Skeletal muscle satellite cell (primary cell): ENCODE measurements around the gene MAGI1.

Experiments
- H3K27me3 ChIP-seq: 2 replicates; pipeline ENCODE4 v1.7.0; 2013; ENCODE audit warnings: low read length; ENCODE audit not compliant: control insufficient read depth, insufficient read depth
- H3K36me3 ChIP-seq: 2 replicates; pipeline ENCODE4 v1.7.0; 2013; ENCODE audit warnings: mild to moderate bottlenecking, control low read depth, low read length; ENCODE audit not compliant: insufficient read depth
- H3K4me1 ChIP-seq: 2 replicates; pipeline ENCODE4 v1.7.0; 2013; ENCODE audit warnings: low read length; ENCODE audit not compliant: control insufficient read depth, insufficient read depth
- H3K4me2 ChIP-seq: 2 replicates; pipeline ENCODE4 v1.7.0; 2013; ENCODE audit warnings: mild to moderate bottlenecking, low read length
- H3K4me3 ChIP-seq: 2 replicates; pipeline ENCODE4 v1.7.0; 2013; ENCODE audit warnings: low read length
- H3K9ac ChIP-seq: 2 replicates; pipeline ENCODE4 v1.7.0; 2013; ENCODE audit warnings: mild to moderate bottlenecking, low read depth, low read length, moderate library complexity
- H3K9me3 ChIP-seq: replicated peaks from 2 replicates; pipeline ENCODE4 v1.7.0; 2013; ENCODE audit warnings: mild to moderate bottlenecking, control low read depth, low read length

Gene MAGI1

DNA sequence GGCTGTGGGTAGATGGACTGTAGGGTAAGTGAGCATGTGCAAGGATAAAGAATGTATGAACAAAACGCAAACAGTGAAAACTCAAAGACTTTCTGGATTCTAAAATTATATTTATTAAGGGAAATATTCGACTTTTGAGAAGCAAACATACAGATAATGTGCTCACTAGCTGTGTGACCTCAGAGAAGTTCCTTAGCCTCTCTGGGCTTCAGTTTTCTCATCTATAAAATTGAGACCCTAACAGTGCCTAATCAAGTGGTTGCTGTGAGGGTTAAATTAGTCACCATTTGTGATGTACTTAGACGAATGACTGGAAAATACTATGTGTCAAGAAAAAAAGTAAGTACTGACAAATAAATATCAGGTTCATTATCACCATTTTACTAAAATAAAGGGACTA, 261.7 kb downstream of the MAGI1 start:
- Histone ChIP-seq H3K4me1 (peaks cover 5% of the 10 kb centered on the region), H3K9me3 (no peaks in the 10 kb centered on the region), H3K4me2 (no peak overlapping the region), H3K9ac (no peak overlapping the region), H3K27me3 (no peaks in the 10 kb centered on the region), H3K36me3 (no peaks in the 10 kb centered on the region), H3K4me3 (no peak overlapping the region)

DNA sequence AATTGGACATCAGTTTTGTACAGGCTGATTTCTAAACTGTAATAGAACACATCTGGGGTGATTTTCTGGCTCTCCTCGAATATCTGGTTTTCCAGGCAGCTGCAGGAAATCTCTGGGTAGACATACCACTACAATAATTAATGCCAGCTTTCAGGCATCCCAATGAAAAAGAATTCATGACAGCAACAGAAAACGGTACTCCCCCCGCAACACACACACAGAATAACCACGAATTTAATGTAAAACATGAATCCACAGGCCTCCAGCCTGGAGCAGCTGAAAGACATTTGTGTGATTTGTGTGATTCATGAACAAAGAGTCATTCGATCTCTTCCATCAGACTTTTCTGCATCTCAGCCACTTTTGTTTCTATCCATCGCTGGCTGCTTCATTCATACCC, 262.2 kb downstream of the MAGI1 start:
- Histone ChIP-seq H3K4me1 (peaks cover 5% of the 10 kb centered on the region), H3K36me3 (no peaks in the 10 kb centered on the region), H3K9ac (no peak overlapping the region), H3K4me3 (no peak overlapping the region), H3K9me3 (no peaks in the 10 kb centered on the region), H3K27me3 (no peaks in the 10 kb centered on the region), H3K4me2 (no peak overlapping the region)

DNA sequence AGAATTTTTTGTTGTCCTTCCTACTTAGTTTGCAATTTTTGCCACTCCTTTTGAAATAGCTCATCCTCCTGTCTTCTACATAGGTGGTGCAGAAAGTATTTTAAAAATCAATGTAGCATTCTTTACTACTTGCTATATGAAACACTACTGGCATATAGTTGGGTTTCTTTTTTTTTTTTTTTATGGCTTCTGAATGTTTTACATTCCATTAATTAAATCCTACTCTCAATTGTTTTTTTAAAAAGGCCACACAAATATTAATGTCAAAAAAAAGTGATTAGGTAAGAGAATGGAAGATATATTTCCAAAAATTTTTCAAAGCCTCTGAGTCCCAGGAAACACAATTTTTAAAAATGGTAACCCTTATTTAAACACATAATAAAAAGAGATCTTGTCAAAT, 262.6 kb downstream of the MAGI1 start:
- H3K4me2 ChIP-seq, result no peak overlapping the region
- no peak overlapping the region for H3K4me3 ChIP-seq
- peaks cover 5% of the 10 kb centered on the region for H3K4me1 ChIP-seq
- H3K27me3 ChIP-seq, result no peaks in the 10 kb centered on the region
- no peaks in the 10 kb centered on the region for H3K9me3 ChIP-seq
- H3K9ac ChIP-seq, result no peak overlapping the region
- H3K36me3 ChIP-seq, result no peaks in the 10 kb centered on the region

DNA sequence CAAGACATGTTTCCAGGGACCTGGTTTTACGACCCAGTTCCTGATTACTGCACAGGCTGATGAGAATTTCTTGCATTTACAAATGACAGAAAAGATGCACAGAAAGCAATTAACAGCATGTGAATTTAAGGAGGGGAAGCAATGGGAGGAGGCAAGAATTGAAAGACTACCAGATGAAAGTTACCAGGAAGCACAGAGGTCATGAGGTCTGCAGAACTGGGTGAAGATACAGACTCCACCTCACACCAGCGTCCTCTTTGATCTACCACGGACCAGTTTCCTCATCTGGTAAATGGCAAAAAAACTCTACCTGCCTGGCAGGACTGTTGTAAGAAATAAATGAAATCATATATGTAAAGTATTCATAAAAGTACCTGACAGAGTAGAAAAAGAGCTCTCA, 266.0 kb downstream of the MAGI1 start:
- Histone ChIP-seq H3K9ac (no peak overlapping the region), H3K27me3 (no peaks in the 10 kb centered on the region), H3K36me3 (no peaks in the 10 kb centered on the region), H3K9me3 (no peaks in the 10 kb centered on the region), H3K4me2 (no peak overlapping the region), H3K4me1 (peaks cover 5% of the 10 kb centered on the region), H3K4me3 (no peak overlapping the region)

DNA sequence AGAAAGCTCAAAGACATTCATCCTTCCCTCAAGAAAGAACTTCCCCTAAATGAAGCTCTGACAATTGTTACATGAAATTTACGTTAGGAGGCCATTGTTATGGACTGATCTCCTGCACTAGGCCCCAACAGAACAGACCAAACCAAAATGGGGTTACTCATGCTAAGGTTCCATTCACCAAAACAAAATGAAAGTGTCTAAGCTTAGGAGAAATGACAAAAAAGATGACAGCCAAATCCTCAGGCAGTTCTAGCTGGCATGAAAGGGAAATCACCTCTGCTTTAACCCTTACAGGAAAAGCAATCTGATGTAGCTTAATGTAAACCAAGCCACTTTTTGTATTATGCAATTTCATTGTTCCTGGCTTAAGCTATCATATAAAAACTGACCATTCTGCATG, 271.2 kb downstream of the MAGI1 start:
- H3K4me3 ChIP-seq, result no peak overlapping the region
- no peaks in the 10 kb centered on the region for H3K36me3 ChIP-seq
- H3K4me2 ChIP-seq, result no peak overlapping the region
- H3K4me1 ChIP-seq, result no peaks in the 10 kb centered on the region
- H3K27me3 ChIP-seq, result no peaks in the 10 kb centered on the region
- H3K9me3 ChIP-seq, result no peaks in the 10 kb centered on the region
- no peak overlapping the region for H3K9ac ChIP-seq

DNA sequence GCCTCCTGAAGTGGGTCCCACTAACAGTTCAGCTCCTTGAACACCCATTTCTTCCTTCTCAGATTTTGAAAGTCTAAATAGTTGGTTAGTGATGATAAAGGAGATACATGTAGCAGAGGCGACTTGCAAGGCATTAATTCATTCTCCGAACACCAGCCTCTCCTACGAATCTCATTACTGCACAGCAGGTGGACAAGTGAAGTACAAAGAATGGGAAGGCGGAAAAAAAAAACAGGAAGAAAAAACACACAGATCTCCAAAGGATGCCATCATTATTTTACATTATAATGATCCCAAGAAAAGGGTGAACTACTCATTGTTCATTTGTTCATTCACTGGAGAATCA, 276.5 kb downstream of the MAGI1 start:
- Histone ChIP-seq H3K4me3 (no peak overlapping the region), H3K4me2 (no peak overlapping the region), H3K9me3 (no peaks in the 10 kb centered on the region), H3K4me1 (no peaks in the 10 kb centered on the region), H3K27me3 (no peaks in the 10 kb centered on the region), H3K36me3 (no peaks in the 10 kb centered on the region), H3K9ac (no peak overlapping the region)

DNA sequence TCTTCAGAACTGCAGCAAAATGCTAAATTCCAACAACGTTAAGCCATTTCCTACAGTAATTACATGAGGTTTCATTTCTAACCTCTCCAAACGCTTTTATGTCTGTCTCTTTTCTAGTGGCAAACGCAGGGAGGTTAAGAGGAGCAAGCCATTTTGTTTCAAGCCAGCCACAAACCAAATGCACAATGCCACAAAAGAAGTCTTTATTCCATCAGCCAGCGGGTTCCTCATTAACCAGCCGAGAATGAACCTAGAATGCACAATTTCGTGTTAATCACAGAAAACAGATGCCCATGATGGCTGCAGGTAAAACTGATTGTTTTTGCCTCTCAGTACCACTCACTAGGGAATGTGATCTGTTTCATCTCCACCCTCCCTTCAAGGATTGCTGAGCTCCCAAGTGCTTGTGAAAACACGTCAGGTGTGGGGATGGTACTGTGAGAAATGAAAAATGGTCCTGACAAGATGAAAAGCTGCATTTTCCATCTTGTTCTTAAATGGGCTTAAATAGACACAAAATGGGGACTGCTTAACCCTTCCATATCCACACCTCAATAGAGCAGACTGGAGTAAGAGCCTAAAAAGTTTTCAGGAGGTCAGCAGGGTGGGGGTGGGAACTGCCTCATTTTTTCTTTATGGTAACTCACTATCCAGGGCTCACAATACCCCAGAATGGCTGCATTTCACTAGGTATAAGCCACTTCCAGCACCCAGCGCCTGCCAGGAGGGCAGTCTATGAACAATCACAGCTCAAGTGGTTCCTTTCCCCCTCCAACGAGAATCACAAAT, 277.1 kb downstream of the MAGI1 start:
- H3K4me1 ChIP-seq, result no peaks in the 10 kb centered on the region
- no peak overlapping the region for H3K4me2 ChIP-seq
- H3K9me3 ChIP-seq, result no peaks in the 10 kb centered on the region

DNA sequence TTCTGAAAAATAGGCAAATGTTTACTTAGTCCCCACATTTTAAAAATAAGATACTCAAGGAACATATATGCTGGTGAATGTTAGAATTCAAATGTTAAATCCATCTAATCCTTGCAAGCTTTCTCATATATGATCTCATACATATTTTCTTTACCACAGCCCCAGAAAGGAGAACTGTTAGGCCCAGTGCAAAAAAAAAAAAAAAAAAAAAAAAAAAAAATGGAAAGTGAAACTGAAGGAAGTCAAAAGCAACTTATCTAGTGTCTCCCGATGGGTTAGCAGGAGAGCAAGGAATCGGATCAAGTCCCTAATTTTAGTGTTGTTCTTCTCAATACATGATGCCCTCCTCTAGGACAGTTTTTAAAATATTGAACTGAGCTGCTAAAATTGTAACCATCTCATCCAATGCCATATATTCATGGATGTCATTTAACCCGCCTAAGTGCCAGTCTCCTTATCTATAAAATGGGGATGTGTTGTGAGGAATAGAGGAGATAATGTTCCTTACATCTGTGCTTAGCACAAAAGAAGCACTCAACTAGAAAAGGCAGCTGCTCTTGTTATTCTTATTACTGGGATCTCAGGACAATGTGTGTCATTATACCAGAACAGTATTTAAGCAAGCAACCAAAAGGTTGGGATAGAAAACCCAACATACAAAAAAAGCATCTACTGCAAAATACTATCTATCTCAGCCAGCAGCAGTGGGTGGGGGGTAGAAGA, 279.7 kb downstream of the MAGI1 start:
- no peak overlapping the region for H3K4me2 ChIP-seq
- no peak overlapping the region for H3K9ac ChIP-seq
- H3K9me3 ChIP-seq, result no peaks in the 10 kb centered on the region
- no peaks in the 10 kb centered on the region for H3K4me1 ChIP-seq
- H3K36me3 ChIP-seq, result no peaks in the 10 kb centered on the region
- H3K27me3 ChIP-seq, result no peaks in the 10 kb centered on the region
- H3K4me3 ChIP-seq, result no peak overlapping the region

More for the DNA sequence above, 277.1 kb downstream of the MAGI1 start:
- no peaks in the 10 kb centered on the region for H3K27me3 ChIP-seq
- no peak overlapping the region for H3K4me3 ChIP-seq
- H3K9ac ChIP-seq, result no peak overlapping the region
- H3K36me3 ChIP-seq, result no peaks in the 10 kb centered on the region

DNA sequence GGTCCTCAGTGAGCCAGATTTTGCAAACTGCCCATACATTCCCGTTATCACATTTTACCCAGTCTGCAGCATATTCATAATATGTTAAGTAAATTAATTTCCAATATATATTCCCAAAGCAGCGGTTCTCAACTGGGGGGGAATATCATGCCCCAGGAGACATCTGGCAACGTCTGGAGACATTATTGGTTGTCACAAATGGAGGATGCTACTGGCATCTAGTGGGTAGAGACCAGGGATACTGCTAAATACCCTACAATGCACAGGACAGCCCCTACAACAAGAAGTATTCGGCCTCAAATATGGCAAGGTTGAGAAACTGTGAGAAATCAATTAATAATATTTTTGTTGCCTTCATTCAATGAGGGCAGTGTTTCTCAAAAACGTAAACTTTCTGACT, 280.3 kb downstream of the MAGI1 start:
- Histone ChIP-seq H3K9ac (no peak overlapping the region), H3K4me2 (no peak overlapping the region), H3K36me3 (no peaks in the 10 kb centered on the region), H3K4me3 (no peak overlapping the region), H3K27me3 (no peaks in the 10 kb centered on the region), H3K4me1 (no peaks in the 10 kb centered on the region), H3K9me3 (no peaks in the 10 kb centered on the region)

DNA sequence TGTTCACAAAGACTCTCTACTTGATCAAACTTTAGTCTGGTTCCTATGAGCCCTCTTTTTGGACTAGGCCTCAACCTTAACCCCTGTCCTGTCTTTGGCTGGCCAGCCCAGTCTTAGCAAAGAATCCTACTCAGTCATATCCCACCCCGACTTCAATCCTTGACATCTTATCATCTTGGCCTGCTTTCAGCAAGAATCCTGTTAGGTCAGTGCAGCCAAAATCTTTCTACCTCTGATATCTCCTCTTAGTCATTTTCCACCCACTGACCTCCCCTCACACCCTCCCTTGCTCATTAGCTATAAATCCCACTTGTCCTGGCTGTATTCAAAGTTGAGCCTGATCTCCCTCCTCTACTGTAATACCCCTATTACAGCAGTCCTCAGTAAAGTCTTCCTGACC, 286.1 kb downstream of the MAGI1 start:
- Histone ChIP-seq H3K4me3 (no peak overlapping the region), H3K27me3 (no peaks in the 10 kb centered on the region), H3K9ac (no peak overlapping the region), H3K36me3 (no peaks in the 10 kb centered on the region), H3K4me1 (no peaks in the 10 kb centered on the region), H3K9me3 (no peaks in the 10 kb centered on the region), H3K4me2 (no peak overlapping the region)

DNA sequence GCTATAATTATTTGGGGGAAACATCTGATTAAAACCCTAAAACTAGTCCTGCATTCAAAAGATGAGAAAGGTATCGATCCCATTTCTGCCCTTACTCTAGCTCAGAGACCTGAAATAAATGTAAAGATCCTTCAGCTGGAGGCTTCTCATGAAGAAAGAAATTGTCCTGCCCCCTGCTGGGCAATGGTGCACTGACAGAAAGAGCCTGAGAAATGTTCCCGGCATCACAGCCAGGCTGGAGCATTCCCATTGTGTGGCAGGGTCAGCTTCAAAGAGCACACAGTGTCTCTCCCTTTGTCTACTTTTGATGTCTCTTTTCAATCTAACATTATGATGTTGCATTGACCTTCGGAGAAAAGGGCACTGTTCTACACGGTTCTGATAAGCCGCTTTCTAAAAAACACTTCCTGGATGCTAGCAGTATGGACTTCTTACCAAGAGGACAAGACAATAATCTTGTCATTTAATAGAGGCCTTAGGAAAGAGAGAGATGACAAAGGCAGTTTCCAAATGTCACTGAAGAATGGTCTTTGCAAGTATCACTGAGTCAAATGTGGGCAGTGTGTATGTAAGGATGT, 287.5 kb downstream of the MAGI1 start:
- no peak overlapping the region for H3K9ac ChIP-seq

DNA sequence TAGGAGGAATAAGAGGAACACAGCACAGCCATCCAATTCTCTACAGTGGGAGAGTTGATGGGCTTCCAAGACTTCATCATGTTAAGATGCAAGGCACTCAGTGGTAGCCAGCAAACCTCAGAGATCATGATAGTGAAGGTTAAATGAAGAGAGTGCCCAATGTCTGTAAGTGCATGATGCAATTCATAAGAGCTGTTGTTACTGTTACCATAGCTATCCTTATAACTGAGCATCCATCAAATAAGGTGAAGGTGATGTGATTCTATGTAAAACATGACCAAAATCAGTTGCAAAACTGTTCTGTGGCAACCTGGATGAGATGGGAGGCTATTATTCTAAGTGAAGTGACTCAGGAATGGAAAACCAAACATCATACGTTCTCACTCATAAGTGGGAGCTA, 289.7 kb downstream of the MAGI1 start:
- Histone ChIP-seq H3K36me3 (no peaks in the 10 kb centered on the region), H3K4me3 (no peak overlapping the region), H3K27me3 (no peaks in the 10 kb centered on the region), H3K4me1 (no peaks in the 10 kb centered on the region), H3K4me2 (no peak overlapping the region), H3K9me3 (no peaks in the 10 kb centered on the region), H3K9ac (no peak overlapping the region)

More for the DNA sequence above, 287.5 kb downstream of the MAGI1 start:
- H3K4me3 ChIP-seq, result no peak overlapping the region
- no peaks in the 10 kb centered on the region for H3K9me3 ChIP-seq
- no peak overlapping the region for H3K4me2 ChIP-seq
- H3K36me3 ChIP-seq, result no peaks in the 10 kb centered on the region
- no peaks in the 10 kb centered on the region for H3K4me1 ChIP-seq
- H3K27me3 ChIP-seq, result no peaks in the 10 kb centered on the region
